ENCODE results near the gene CSTF2T.
"Not testable (repeated sequence)": the region's sequence is repeated elsewhere in the genome, so short reads cannot be mapped to it uniquely, and the experiment has no call there.

Gene CSTF2T

GRCh38 chr10:51698473-51699063 is 827 bp downstream of the CSTF2T start:
- H3K27ac ChIP-seq: no peak overlapping the region; the same call in 1 of the 2 replicates
- no peak for TF ChIP-seq CTCF (conservative IDR thresholded peaks at IDR 0.05)

DNA sequence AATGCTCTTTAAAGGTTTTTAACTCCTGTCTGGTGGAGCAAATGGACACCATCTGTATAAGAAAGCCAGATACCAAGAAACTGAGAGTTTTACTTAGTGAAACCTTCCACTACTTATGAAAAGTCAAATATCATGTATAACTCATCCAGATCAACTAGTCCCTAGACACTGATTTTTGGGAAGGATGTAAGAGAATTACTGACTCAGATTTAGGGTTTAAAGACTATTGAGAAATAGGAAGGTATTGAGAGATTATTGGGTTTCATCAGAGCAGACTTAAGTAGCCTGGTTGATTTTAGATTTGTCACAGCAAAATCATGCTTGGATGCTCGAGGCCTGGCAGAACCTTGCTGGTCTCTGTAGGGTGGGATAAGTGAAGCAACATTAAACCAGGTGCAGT is 3.1 kb downstream of the CSTF2T start:
- no peak overlapping the region for H3K27ac ChIP-seq
- no peak for TF ChIP-seq CTCF (conservative IDR thresholded peaks at IDR 0.05)

- no peak overlapping the region for H3K27ac ChIP-seq
- no peak for TF ChIP-seq CTCF (conservative IDR thresholded peaks at IDR 0.05)
Measured at GRCh38 chr10:51694086-51694768, 5.2 kb downstream of the CSTF2T start.

- H3K27ac ChIP-seq: no peak overlapping the region
- no peak for TF ChIP-seq CTCF (conservative IDR thresholded peaks at IDR 0.05)
Measured at GRCh38 chr10:51691135-51691534, 8.3 kb downstream of the CSTF2T start.

- no peak for TF ChIP-seq CTCF (conservative IDR thresholded peaks at IDR 0.05)
- H3K27ac ChIP-seq: no peak overlapping the region
Measured at GRCh38 chr10:51689536-51689935, 9.9 kb downstream of the CSTF2T start.

- H3K27ac ChIP-seq: not testable (repeated sequence)
Measured at GRCh38 chr10:51688826-51689225, 10.6 kb downstream of the CSTF2T start.

DNA sequence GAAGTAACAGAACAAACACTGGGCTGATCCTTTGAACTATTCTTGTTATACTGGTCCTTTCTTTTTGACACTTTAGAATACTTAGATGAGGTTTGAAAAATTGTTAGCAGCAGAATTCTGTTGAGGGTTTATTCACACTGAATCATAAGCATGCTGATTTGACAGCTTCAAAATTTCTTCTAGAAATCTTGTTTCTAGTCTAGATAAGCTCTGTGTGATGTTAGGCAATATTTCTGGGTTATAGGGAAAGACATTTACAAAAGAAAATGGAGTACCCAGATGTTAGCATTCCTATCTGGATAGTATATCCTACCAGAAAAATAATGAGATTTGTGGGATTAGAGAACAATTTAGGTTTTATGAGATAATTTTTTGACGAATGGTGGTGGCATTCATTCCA is 12.1 kb downstream of the CSTF2T start:
- TF ChIP-seq CTCF (conservative IDR thresholded peaks at IDR 0.05): no peak
- H3K27ac ChIP-seq: no peak overlapping the region

DNA sequence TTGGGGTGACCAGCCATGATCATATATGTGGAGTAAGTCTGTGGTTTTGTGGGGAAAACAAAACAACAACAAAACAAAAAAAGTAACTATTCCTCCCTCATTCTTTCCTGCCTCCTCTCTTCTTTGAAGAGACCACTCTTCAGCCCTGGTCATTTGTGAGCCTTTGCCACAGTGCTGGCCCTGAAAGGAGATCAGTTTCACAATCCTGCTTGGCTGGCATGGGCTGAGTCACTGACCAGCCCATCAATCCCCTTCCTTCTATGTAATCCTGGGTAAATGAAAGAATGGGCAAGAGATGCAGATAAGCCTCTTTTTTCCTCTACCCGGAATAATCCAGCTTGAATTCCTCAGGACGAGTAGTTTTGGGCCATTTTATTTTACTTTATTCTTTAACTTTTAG is 13.6 kb downstream of the CSTF2T start:
- no peak overlapping the region for H3K27ac ChIP-seq
- TF ChIP-seq CTCF (conservative IDR thresholded peaks at IDR 0.05): no peak
